Measurements from ENCODE around the gene GRIA3.

GRIA3 gene

DNA sequence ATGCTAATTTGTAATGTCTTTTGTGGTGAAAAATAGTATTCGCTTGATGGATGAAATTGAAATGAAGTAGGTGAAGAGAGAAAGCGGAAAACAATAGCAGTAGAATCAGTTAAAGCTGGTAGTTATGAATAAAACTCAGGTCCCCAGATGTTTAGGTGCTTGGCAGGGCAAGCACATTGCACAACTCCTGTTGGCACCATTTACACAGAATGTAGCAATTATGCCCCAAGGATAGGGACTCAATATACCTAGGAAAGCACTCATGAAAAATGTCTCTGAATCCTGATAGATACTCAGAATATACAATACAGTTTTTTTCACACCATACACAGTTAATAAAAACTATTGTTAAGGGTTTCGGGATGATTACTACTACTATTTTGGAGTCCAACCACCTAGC is 26.5 kb upstream of the GRIA3 start:
- Histone ChIP-seq H3K36me3 (replicated peaks) (no peaks in the 10 kb centered on the region), H3K27me3 (replicated peaks) (no peaks in the 10 kb centered on the region), H3K27ac (no peak overlapping the region), H3K4me3 (ENCODE audit: low read depth, low read length) (no peak overlapping the region)
- DNase-seq = no peak
- TF ChIP-seq, protein P1, sequence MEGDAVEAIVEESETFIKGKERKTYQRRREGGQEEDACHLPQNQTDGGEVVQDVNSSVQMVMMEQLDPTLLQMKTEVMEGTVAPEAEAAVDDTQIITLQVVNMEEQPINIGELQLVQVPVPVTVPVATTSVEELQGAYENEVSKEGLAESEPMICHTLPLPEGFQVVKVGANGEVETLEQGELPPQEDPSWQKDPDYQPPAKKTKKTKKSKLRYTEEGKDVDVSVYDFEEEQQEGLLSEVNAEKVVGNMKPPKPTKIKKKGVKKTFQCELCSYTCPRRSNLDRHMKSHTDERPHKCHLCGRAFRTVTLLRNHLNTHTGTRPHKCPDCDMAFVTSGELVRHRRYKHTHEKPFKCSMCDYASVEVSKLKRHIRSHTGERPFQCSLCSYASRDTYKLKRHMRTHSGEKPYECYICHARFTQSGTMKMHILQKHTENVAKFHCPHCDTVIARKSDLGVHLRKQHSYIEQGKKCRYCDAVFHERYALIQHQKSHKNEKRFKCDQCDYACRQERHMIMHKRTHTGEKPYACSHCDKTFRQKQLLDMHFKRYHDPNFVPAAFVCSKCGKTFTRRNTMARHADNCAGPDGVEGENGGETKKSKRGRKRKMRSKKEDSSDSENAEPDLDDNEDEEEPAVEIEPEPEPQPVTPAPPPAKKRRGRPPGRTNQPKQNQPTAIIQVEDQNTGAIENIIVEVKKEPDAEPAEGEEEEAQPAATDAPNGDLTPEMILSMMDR (IDR thresholded peaks at IDR 0.05; ENCODE audit: low read depth, low read length, missing control alignments) = no peak
- in situ Hi-C loops (cut with HindIII; ENCODE audit: low pct_ligation_motif_present, low sequenced_read_pairs) = no loop called here

DNA sequence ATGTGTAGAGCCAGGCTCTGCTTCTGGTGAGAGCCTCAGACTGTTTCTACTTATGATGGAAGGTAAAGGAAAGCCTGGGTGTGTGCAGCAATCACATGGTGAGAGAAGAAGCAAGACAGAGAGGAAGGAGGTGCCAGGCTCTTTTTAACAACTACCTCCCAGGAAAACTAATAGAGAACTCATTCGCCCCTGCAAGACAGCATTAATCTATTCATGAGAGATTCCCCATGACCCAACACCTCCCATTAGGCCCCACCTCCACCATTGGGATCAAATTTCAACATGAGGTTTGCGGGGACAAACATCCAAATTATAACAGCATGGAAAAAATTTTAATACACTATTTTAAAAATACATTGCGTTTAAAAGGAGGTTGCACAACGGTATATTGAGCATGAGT is 24.7 kb upstream of the GRIA3 start:
- Histone ChIP-seq H3K36me3 (replicated peaks) (no peaks in the 10 kb centered on the region), H3K4me3 (ENCODE audit: low read depth, low read length) (no peak overlapping the region), H3K27ac (no peak overlapping the region), H3K27me3 (replicated peaks) (no peaks in the 10 kb centered on the region)
- no peak for DNase-seq
- in situ Hi-C loops (cut with HindIII; ENCODE audit: low pct_ligation_motif_present, low sequenced_read_pairs) = no loop called here
- TF ChIP-seq, protein P1 (IDR thresholded peaks at IDR 0.05; ENCODE audit: low read depth, low read length, missing control alignments) = no peak

DNA sequence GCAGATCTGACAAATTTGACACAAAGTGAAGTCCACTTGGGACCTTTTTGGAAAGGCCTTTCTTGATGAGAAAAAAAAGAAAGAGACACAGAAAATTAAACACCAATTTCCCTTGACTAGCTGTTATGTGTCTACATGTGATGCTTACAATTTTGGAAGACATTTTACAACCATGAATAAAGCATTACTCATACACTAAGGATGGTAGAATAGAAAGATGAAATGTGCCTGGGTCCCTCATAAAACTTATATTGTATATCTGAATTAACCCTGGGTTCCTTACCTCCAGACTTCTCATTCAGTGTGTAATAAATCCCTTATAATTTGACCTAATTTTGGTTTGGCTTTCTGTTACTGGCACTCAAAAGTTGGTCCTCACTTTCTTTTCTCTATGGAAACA is 16.5 kb upstream of the GRIA3 start:
- no peak overlapping the region for H3K4me3 ChIP-seq (ENCODE audit: low read depth, low read length)
- H3K27me3 ChIP-seq (replicated peaks) = no peaks in the 10 kb centered on the region
- H3K36me3 ChIP-seq (replicated peaks) = no peaks in the 10 kb centered on the region
- H3K27ac ChIP-seq = no peak overlapping the region
- DNase-seq = no peak
- TF ChIP-seq, protein P1 (IDR thresholded peaks at IDR 0.05; ENCODE audit: low read depth, low read length, missing control alignments) = no peak
- in situ Hi-C loops (cut with HindIII; ENCODE audit: low pct_ligation_motif_present, low sequenced_read_pairs) = no loop called here

DNA sequence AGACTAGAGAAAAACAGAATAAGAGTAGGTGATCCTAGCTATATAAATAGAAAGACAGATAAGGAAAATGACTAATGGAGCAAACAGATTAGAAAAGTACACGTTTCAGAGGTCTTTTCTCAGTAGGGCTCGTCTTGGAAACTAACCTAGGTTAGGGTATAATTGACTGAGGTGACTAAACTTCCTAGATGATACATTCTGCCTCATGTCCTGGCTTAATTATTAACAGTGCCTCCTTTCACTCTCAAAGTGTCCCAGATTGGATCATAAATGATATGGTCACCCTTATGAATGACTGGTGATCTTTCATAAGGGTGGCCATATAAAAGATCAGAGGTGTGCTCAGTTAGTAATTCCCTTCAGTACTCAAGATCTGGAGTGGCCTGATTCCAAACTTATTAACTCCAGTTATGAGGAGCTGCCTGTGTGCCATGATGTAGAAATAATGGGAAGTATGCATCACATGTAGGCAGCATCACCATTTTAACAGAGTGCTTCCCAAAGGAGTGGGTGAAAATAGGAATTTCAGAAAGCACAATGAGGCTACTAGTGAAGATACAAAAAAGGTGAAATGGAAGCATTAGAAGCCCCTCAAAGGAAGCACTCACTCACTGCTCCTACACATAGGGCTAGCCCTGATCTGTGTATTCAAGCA is 14.7 kb upstream of the GRIA3 start:
- Histone ChIP-seq H3K27me3 (replicated peaks) (no peaks in the 10 kb centered on the region), H3K4me3 (ENCODE audit: low read depth, low read length) (no peak overlapping the region), H3K36me3 (replicated peaks) (no peaks in the 10 kb centered on the region), H3K27ac (peak overlapping the region; percentile 38)
- TF ChIP-seq, protein P1 (IDR thresholded peaks at IDR 0.05; ENCODE audit: low read depth, low read length, missing control alignments) = no peak
- in situ Hi-C loops (cut with HindIII; ENCODE audit: low pct_ligation_motif_present, low sequenced_read_pairs) = no loop called here
- DNase-seq = no peak

DNA sequence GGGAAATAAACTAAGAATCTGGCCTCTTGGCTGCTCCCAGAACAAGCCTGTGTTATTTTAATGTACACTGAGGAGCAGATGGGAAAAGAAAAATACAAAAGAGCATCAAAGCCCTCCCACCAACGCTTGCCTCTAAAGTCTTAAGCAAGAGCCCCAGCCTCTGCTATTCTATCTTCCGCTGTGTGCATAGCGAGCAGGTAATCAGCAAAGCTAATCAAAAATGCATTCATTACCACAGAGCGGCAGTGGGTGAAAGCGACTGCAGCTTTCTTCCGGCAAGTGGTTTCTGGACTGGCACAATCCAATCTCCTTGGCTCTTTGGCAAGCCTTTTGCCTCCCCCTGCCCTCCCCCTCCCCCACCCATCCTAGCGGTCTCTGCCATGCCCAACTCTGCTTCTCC is 13.5 kb upstream of the GRIA3 start:
- TF ChIP-seq, protein P1 (IDR thresholded peaks at IDR 0.05; ENCODE audit: low read depth, low read length, missing control alignments) = no peak
- in situ Hi-C loops (cut with HindIII; ENCODE audit: low pct_ligation_motif_present, low sequenced_read_pairs) = no loop called here

DNA sequence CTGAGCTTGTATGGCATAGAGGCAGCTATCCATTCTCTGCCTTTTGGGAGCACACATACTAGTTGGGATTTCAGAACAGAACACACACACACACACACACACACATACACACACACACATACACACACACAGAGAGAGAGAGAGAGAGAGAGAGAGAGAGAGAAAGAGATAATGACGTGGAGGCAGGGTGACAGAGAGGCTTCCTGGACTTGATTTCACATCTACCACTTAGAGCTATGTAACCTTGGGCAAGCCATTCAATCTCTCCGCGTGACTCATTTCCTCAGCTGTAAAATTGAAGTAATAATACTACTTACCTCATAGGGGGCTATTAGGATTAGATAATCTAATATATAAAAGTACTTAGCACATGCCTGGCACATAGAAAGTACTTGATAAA is 12.3 kb upstream of the GRIA3 start:
- no peak overlapping the region for H3K27ac ChIP-seq
- no peaks in the 10 kb centered on the region for H3K27me3 ChIP-seq (replicated peaks)
- H3K4me3 ChIP-seq (ENCODE audit: low read depth, low read length) = no peak overlapping the region
- no peaks in the 10 kb centered on the region for H3K36me3 ChIP-seq (replicated peaks)
- in situ Hi-C loops (cut with HindIII; ENCODE audit: low pct_ligation_motif_present, low sequenced_read_pairs) = no loop called here
- peak; percentile 79 for DNase-seq
- TF ChIP-seq, protein P1 (IDR thresholded peaks at IDR 0.05; ENCODE audit: low read depth, low read length, missing control alignments) = no peak

More for the DNA sequence above, 13.5 kb upstream of the GRIA3 start:
- Histone ChIP-seq H3K27ac (no peak overlapping the region), H3K4me3 (ENCODE audit: low read depth, low read length) (no peak overlapping the region), H3K27me3 (replicated peaks) (no peaks in the 10 kb centered on the region), H3K36me3 (replicated peaks) (no peaks in the 10 kb centered on the region)
- DNase-seq = no peak

All from brain microvascular endothelial cell (primary cell).